ENCODE data around the gene OR10J5.
"Not testable (repeated sequence)": the region's sequence is repeated elsewhere in the genome, so short reads cannot be mapped to it uniquely, and the experiment has no call there.

The OR10J5 gene

DNA sequence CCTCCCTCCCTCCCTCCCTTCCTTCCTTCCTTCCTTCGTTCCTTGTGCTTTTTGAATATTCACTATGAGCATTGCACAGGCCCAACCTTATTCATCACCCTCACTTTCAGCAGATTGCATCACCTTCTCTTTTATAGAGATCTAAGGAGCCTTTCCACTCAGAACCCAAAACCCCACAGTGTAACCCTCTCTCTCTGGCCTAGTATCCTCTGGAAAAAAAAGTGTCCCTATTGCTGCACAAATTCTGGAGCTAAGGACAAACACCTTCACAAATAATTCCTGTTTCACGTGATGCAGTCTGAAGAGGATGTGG is 25.6 kb downstream of the OR10J5 start:
- in situ Hi-C loops (cut with MboI; ENCODE audit: low sequenced_read_pairs, unreplicated experiment) = no loop called here
- TF ChIP-seq CTCF (IDR thresholded peaks at IDR 0.05; ENCODE audit: borderline replicate concordance, control extremely low read depth, extremely low read depth, insufficient read depth, missing control alignments) = no peak
- no peak for DNase-seq (ENCODE audit: low spot score)

GRCh38 chr1:159509440-159510228 is 26.2 kb downstream of the OR10J5 start:
- DNase-seq (ENCODE audit: low spot score) = no peak
- no peak for TF ChIP-seq CTCF (IDR thresholded peaks at IDR 0.05; ENCODE audit: borderline replicate concordance, control extremely low read depth, extremely low read depth, insufficient read depth, missing control alignments)
- in situ Hi-C loops (cut with MboI; ENCODE audit: low sequenced_read_pairs, unreplicated experiment) = loop anchor here (10.0 kb wide), 1 partner anchor 65 kb away; no protein-coding TSS in a partner anchor

DNA sequence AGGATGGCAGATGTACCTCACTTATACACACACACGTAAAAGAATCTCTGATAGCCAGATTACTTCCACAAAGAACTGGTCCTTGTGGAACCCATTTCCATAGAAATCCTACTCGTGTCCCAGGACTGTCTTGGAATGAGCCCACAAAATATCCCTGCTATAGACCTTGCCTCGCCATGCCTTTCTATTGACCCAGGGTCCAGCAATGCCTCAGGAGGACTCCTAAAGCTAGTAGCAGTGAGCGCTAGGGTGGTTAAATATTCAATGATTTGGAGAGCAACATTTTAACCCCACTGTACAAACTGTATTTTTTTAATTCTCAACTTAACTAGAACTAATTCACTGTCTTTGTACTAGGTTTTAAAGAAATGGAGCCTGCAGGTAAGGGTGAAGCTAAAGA is 26.9 kb downstream of the OR10J5 start:
- no peak for DNase-seq (ENCODE audit: low spot score)
- TF ChIP-seq CTCF (IDR thresholded peaks at IDR 0.05; ENCODE audit: borderline replicate concordance, control extremely low read depth, extremely low read depth, insufficient read depth, missing control alignments) = no peak
- in situ Hi-C loops (cut with MboI; ENCODE audit: low sequenced_read_pairs, unreplicated experiment) = loop anchor here (10.0 kb wide), 1 partner anchor 64 kb away; no protein-coding TSS in a partner anchor

DNA sequence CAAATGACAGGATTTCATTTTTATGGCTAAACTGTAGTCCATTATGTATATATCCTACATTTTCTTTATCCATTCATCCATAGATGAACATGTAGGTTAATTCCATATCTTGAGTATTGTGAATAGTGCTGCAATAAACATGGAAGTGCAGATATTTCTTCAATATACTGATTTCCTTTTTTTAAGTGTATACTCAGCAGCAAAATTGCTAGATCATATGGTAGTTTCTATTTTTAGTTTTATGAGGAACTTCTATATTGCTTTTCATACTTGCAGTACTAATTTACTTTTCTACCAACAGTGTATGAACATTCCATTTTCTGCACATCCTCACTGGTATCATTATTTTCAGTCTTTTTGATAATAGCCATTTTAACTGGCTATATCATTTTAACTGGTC is 30.1 kb downstream of the OR10J5 start:
- no peak for DNase-seq (ENCODE audit: low spot score)
- in situ Hi-C loops (cut with MboI; ENCODE audit: low sequenced_read_pairs, unreplicated experiment) = loop anchor here (10.0 kb wide), 1 partner anchor 61 kb away; no protein-coding TSS in a partner anchor
- TF ChIP-seq CTCF (IDR thresholded peaks at IDR 0.05; ENCODE audit: borderline replicate concordance, control extremely low read depth, extremely low read depth, insufficient read depth, missing control alignments) = no peak

DNA sequence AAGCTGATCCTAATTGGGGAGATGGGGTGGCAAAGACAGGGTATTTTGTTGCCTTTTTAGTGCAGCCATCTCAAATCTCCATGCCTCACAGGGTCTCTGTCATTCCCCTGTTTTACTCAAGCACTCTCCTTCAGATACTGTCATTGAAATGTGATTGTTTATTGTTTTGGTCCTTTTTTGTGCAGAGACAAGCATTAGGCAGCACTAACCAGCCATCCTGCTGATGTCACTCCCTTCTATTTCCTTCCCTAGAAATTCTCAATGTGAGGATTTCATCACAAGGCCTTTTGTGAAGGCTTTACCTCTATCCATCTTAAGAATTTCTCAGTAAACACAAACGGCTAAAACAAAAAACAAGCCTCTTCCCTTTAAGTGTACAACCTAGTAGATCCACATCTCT is 34.7 kb downstream of the OR10J5 start:
- no peak for DNase-seq (ENCODE audit: low spot score)
- no peak for TF ChIP-seq CTCF (IDR thresholded peaks at IDR 0.05; ENCODE audit: borderline replicate concordance, control extremely low read depth, extremely low read depth, insufficient read depth, missing control alignments)
- in situ Hi-C loops (cut with MboI; ENCODE audit: low sequenced_read_pairs, unreplicated experiment) = loop anchor here (10.0 kb wide), 1 partner anchor 56 kb away; no protein-coding TSS in a partner anchor

- in situ Hi-C loops (cut with MboI; ENCODE audit: low sequenced_read_pairs, unreplicated experiment) = not testable (repeated sequence)
These were observed 41.1 kb downstream of the OR10J5 start for GRCh38 chr1:159494513-159495210.

DNA sequence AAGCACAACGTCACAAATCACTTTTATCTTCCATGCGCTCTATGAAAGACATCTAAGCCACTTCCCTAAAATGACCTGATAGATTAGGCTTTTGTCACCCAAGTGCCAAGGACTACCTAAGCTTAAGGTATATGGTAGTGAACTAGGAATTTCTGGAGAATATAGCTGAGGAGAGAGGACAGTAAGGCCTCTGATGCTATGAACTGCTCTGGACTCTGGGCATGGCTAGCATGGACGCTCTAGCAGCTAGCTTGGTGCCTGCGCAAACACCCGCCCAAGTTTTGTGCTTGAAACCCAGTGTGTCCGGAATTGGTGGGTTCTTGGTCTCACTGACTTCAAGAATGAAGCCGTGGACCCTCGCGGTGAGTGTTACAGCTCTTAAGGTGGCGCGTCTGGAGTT is 42.5 kb downstream of the OR10J5 start:
- in situ Hi-C loops (cut with MboI; ENCODE audit: low sequenced_read_pairs, unreplicated experiment) = no loop called here
- no peak for TF ChIP-seq CTCF (IDR thresholded peaks at IDR 0.05; ENCODE audit: borderline replicate concordance, control extremely low read depth, extremely low read depth, insufficient read depth, missing control alignments)
- no peak for DNase-seq (ENCODE audit: low spot score)

More at GRCh38 chr1:159494513-159495210, 41.1 kb downstream of the OR10J5 start:
- DNase-seq (ENCODE audit: low spot score) = not testable (repeated sequence)

All from GM13976 (cell line).